Erythroblast (primary cell): ENCODE results near the gene SLC16A3.

Source experiments
- GATA1 ChIP-seq: IDR thresholded peaks from 2 replicates; pipeline ENCODE4 v1.6.1; 2011; ENCODE audit warnings: low read depth, mild to moderate bottlenecking, control low read depth, low read length, moderate library complexity
- POLR2A ChIP-seq: IDR thresholded peaks from 2 replicates; pipeline ENCODE4 v1.6.1; 2011; ENCODE audit warnings: mild to moderate bottlenecking, low read length

DNA sequence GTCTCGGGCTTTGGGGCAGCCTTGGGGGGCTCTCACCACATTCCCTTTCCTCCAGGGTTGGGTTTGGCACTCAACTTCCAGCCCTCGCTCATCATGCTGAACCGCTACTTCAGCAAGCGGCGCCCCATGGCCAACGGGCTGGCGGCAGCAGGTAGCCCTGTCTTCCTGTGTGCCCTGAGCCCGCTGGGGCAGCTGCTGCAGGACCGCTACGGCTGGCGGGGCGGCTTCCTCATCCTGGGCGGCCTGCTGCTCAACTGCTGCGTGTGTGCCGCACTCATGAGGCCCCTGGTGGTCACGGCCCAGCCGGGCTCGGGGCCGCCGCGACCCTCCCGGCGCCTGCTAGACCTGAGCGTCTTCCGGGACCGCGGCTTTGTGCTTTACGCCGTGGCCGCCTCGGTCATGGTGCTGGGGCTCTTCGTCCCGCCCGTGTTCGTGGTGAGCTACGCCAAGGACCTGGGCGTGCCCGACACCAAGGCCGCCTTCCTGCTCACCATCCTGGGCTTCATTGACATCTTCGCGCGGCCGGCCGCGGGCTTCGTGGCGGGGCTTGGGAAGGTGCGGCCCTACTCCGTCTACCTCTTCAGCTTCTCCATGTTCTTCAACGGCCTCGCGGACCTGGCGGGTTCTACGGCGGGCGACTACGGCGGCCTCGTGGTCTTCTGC, 8.4 kb downstream of the SLC16A3 start:
- TF ChIP-seq POLR2A (no peak), GATA1 (no peak)
